Right lobe of liver (tissue), 4 donors: Measurements from ENCODE around the gene NHLH1.

ENCODE experiments used
- CTCF ChIP-seq, 4 donors: fragments of 200-600 bp in 3 of 4; fragments of 450-650 bp in 1 of 4; IDR thresholded peaks; one replicate each; pipeline versions ENCODE4 v1.5.1 to v1.8.0; 2016 to 2022; ENCODE audit warnings: antibody characterized with exemption in 4 of 4, mild to moderate bottlenecking in 2 of 4
- POLR2A ChIP-seq: fragments of 450-650 bp; IDR thresholded peaks from one replicate; pipeline ENCODE4 v1.6.1; 2017; ENCODE audit warnings: antibody characterized with exemption, mild to moderate bottlenecking
- donor health status: DM: no; HTN: no; CAD: no.
- donor health status: DM: no; HTN: no; CAD: no.
- donor health status: DM: no; HTN: yes; CAD: no.

- TF ChIP-seq CTCF (IDR thresholded peaks at IDR 0.05) (no peak), POLR2A (no peak)
These were observed 22.6 kb upstream of the NHLH1 start for GRCh38 chr1:160344241-160344640.
